H9 (cell line): ENCODE measurements around the gene TMPRSS7. TPM values are rescaled to one million over a fixed set of nuclear protein-coding genes. Genes with fewer than 3 reads are reported as not detected.

Experiments used
- DNase-seq: peaks from one replicate; pipeline ENCODE4 v3.0.0-alpha.2; 2017
- H2AFZ ChIP-seq: one replicate; pipeline ENCODE4 v1.6.1; 2013; ENCODE audit warnings: mild to moderate bottlenecking, low read length, control low read depth, moderate library complexity
- H2AK5ac ChIP-seq: 2 replicates; pipeline ENCODE4 v1.6.1; 2013; ENCODE audit warnings: low read length, control low read depth, mixed read lengths; ENCODE audit not compliant: insufficient read length
- H2BK120ac ChIP-seq: one replicate; pipeline ENCODE4 v1.6.1; 2013; ENCODE audit warnings: low read depth, mild to moderate bottlenecking, low read length, control low read depth, inconsistent platforms; ENCODE audit not compliant: poor library complexity, severe bottlenecking
- H2BK12ac ChIP-seq: 2 replicates; pipeline ENCODE4 v1.6.1; 2013; ENCODE audit warnings: low read length, control low read depth, mixed read lengths, low read depth; ENCODE audit not compliant: insufficient read length
- H2BK15ac ChIP-seq: 2 replicates; pipeline ENCODE4 v1.6.1; 2013; ENCODE audit warnings: low read depth, low read length, control low read depth
- H2BK20ac ChIP-seq: one replicate; pipeline ENCODE4 v1.6.1; 2013; ENCODE audit warnings: low read depth, mild to moderate bottlenecking, low read length, control low read depth, inconsistent platforms; ENCODE audit not compliant: poor library complexity, severe bottlenecking
- H2BK5ac ChIP-seq: 2 replicates; pipeline ENCODE4 v1.6.1; 2013; ENCODE audit warnings: low read length, control low read depth, mixed read lengths; ENCODE audit not compliant: insufficient read length
- H3K14ac ChIP-seq: 2 replicates; pipeline ENCODE4 v1.6.1; 2013; ENCODE audit warnings: low read length, control low read depth; ENCODE audit not compliant: insufficient read depth
- H3K18ac ChIP-seq: 2 replicates; pipeline ENCODE4 v1.6.1; 2013; ENCODE audit warnings: low read depth, mild to moderate bottlenecking, mixed read lengths, low read length, control low read depth; ENCODE audit not compliant: insufficient read length
- H3K23ac ChIP-seq: 2 replicates; pipeline ENCODE4 v1.6.1; 2013; ENCODE audit warnings: low read length, control low read depth, mixed read lengths, low read depth; ENCODE audit not compliant: insufficient read length
- H3K23me2 ChIP-seq: 2 replicates; pipeline ENCODE4 v1.6.1; 2013; ENCODE audit warnings: low read depth, mild to moderate bottlenecking, mixed read lengths, low read length, control low read depth; ENCODE audit not compliant: insufficient read length, poor library complexity, severe bottlenecking
- H3K27ac ChIP-seq: 2 replicates; pipeline ENCODE4 v1.5.1; 2013; ENCODE audit warnings: low read length, control low read depth, mixed read lengths, low read depth; ENCODE audit not compliant: insufficient read length
- H3K27me3 ChIP-seq: 2 replicates; pipeline ENCODE4 v1.6.1; 2013; ENCODE audit warnings: low read length, control low read depth, inconsistent platforms; ENCODE audit not compliant: insufficient read depth
- H3K4ac ChIP-seq: 2 replicates; pipeline ENCODE4 v1.6.1; 2013; ENCODE audit warnings: low read depth, mild to moderate bottlenecking, control low read depth, inconsistent platforms, low read length, moderate library complexity
- H3K4me1 ChIP-seq: 2 replicates; pipeline ENCODE4 v1.6.1; 2013; ENCODE audit warnings: low read length, control low read depth, inconsistent platforms; ENCODE audit not compliant: insufficient read depth
- H3K4me2 ChIP-seq: 2 replicates; pipeline ENCODE4 v1.6.1; 2013; ENCODE audit warnings: low read length, control low read depth, mixed read lengths; ENCODE audit not compliant: insufficient read length, insufficient read depth
- H3K56ac ChIP-seq: 2 replicates; pipeline ENCODE4 v1.6.1; 2013; ENCODE audit warnings: low read depth, mild to moderate bottlenecking, mixed read lengths, low read length, control low read depth; ENCODE audit not compliant: insufficient read length
- H3K79me1 ChIP-seq: 2 replicates; pipeline ENCODE4 v1.6.1; 2013; ENCODE audit warnings: low read depth, mild to moderate bottlenecking, moderate library complexity, low read length, control low read depth, inconsistent platforms; ENCODE audit not compliant: insufficient read depth, poor library complexity, severe bottlenecking
- H3K79me2 ChIP-seq: 2 replicates; pipeline ENCODE4 v1.6.1; 2013; ENCODE audit warnings: low read length, control low read depth, inconsistent platforms; ENCODE audit not compliant: insufficient read depth
- H3K9ac ChIP-seq: 2 replicates; pipeline ENCODE4 v1.6.1; 2013; ENCODE audit warnings: low read length, control low read depth, mixed read lengths; ENCODE audit not compliant: insufficient read length; ENCODE audit errors: extremely low read depth
- H3K9me3 ChIP-seq: one replicate; pipeline ENCODE4 v1.6.1; 2013; ENCODE audit warnings: low read depth, low read length, inconsistent platforms; ENCODE audit not compliant: control insufficient read depth
- H3T11ph ChIP-seq: one replicate; pipeline ENCODE4 v1.6.1; 2013; ENCODE audit warnings: mild to moderate bottlenecking, low read length, control low read depth, inconsistent platforms
- H4K20me1 ChIP-seq: one replicate; pipeline ENCODE4 v1.6.1; 2013; ENCODE audit not compliant: control insufficient read depth, insufficient read length, insufficient read depth
- H4K5ac ChIP-seq: 2 replicates; pipeline ENCODE4 v1.6.1; 2013; ENCODE audit warnings: low read depth, mild to moderate bottlenecking, mixed read lengths, low read length, control low read depth; ENCODE audit not compliant: insufficient read length
- H4K8ac ChIP-seq: replicated peaks from 2 replicates; pipeline ENCODE4 v1.6.1; 2013; ENCODE audit warnings: low read length, control low read depth, mixed read lengths, low read depth; ENCODE audit not compliant: insufficient read length
- H4K91ac ChIP-seq: 2 replicates; pipeline ENCODE4 v1.6.1; 2013; ENCODE audit warnings: low read depth, mild to moderate bottlenecking, moderate library complexity, mixed read lengths, low read length, control low read depth; ENCODE audit not compliant: insufficient read length
- H3K27ac Mint-ChIP-seq, 3 experiments: 2 replicates in 2 of 3; 3 replicates in 1 of 3; pipeline ENCODE4 v1.8.0; 2020 to 2021; ENCODE audit warnings: mixed read lengths in 3 of 3, mild to moderate bottlenecking in 1 of 3, moderate library complexity in 1 of 3
- H3K27me3 Mint-ChIP-seq: 2 replicates; pipeline ENCODE4 v1.8.0; 2021; ENCODE audit warnings: low read depth, mild to moderate bottlenecking, moderate library complexity, mixed read lengths
- H3K36me3 Mint-ChIP-seq, 3 experiments: 2 replicates in 2 of 3; 3 replicates in 1 of 3; pipeline ENCODE4 v1.8.0; 2020 to 2021; ENCODE audit warnings: low read depth in 3 of 3, mixed read lengths in 3 of 3; ENCODE audit not compliant: insufficient read depth in 1 of 3
- H3K4me1 Mint-ChIP-seq, 2 experiments: 2 replicates each; pipeline ENCODE4 v1.8.0; 2020; ENCODE audit warnings: mixed read lengths in 2 of 2
- H3K4me3 Mint-ChIP-seq, 2 experiments: 2 replicates in 1 of 2; 3 replicates in 1 of 2; pipeline ENCODE4 v1.8.0; 2020 to 2021; ENCODE audit warnings: mild to moderate bottlenecking in 2 of 2, mixed read lengths in 2 of 2, moderate library complexity in 1 of 2
- H3K9me3 Mint-ChIP-seq, 2 experiments: 2 replicates in 1 of 2; 3 replicates in 1 of 2; pipeline ENCODE4 v1.8.0; 2020; ENCODE audit warnings: mild to moderate bottlenecking in 2 of 2, mixed read lengths in 2 of 2, moderate library complexity in 1 of 2
- CTCF ChIP-seq: fragments of 200-600 bp; sonication (generic); conservative IDR thresholded peaks from 3 replicates; pipeline ENCODE4 v1.8.0; 2021; ENCODE audit warnings: antibody characterized with exemption, mild to moderate bottlenecking
- total RNA-seq: library from RNA; stranded (reverse); gene quantifications from 2 replicates; pipeline ENCODE4 v1.2.1, GENCODE V29; 2021

Gene TMPRSS7
- total RNA-seq, 1 experiment from 2014 or later: not detected

DNA sequence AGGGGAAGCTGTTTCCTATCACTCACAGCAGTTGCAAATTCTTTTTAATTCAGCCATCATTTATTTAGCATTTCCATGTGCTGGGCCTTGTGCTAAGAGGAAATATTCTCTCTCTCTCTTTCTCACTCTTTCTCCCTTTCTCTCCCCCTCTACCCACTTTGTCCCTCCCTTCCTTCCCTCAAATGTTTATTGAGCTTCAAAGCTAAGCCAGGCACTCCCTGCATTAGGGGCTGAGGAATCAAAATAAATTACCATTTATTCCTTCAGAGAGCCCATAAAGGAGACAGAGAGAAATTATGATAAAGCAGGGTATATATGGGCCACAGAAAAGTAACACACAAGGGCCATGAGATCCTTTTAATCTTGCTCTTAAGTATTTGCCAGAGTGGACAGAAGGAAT, 6.8 kb downstream of the TMPRSS7 start:
- Histone ChIP-seq H3K23me2 (no peaks in the 10 kb centered on the region), H3K9ac (no peak overlapping the region), H3K23ac (no peak overlapping the region), H3K56ac (no peak overlapping the region), H2BK120ac (no peak overlapping the region), H3K79me1 (no peaks in the 10 kb centered on the region), H2AFZ (no peak overlapping the region), H2AK5ac (no peak overlapping the region), H2BK20ac (no peak overlapping the region), H2BK15ac (no peak overlapping the region), H3T11ph (no peak overlapping the region), H3K18ac (no peak overlapping the region), H3K27me3 (no peaks in the 10 kb centered on the region), H2BK12ac (no peak overlapping the region), H4K5ac (no peak overlapping the region), H3K79me2 (no peaks in the 10 kb centered on the region), H3K4me1 (no peaks in the 10 kb centered on the region), H4K91ac (no peak overlapping the region), H4K20me1 (no peaks in the 10 kb centered on the region), H3K4me2 (no peak overlapping the region), H3K9me3 (no peaks in the 10 kb centered on the region), H3K14ac (no peak overlapping the region), H3K27ac (no peak overlapping the region), H2BK5ac (no peak overlapping the region), H3K4ac (no peak overlapping the region), H4K8ac (no peak overlapping the region)
- Mint-ChIP-seq H3K9me3 (peaks cover 14 to 17% of the 10 kb centered on the region in 2 experiments), H3K36me3 (peaks cover 9 to 18% (median 12%) of the 10 kb centered on the region in 3 experiments), H3K27ac (peak overlapping the region in 1 of 3 experiments; percentile 61; a peak in 1 of 7 replicates), H3K4me1 (peaks cover 12 to 20% of the 10 kb centered on the region in 2 experiments), H3K27me3 (no peaks in the 10 kb centered on the region), H3K4me3 (no peak overlapping the region)
- no peak for TF ChIP-seq CTCF
- DNase-seq: no peak
